Esophagus muscularis mucosa (tissue), 4 donors: Measurements from ENCODE around the gene CRISPLD2.

ENCODE experiments used
- EP300 ChIP-seq: sonication (generic); formaldehyde crosslinking; IDR thresholded peaks from one replicate; pipeline ENCODE4 v1.6.1; 2017; ENCODE audit warnings: antibody characterized with exemption
- POLR2A ChIP-seq: fragments of 450-650 bp; IDR thresholded peaks from one replicate; pipeline ENCODE4 v1.6.1; 2017; ENCODE audit warnings: antibody characterized with exemption, moderate library complexity, mild to moderate bottlenecking, low read depth
- POLR2AphosphoS5 ChIP-seq, 2 donors: sonication (generic); formaldehyde crosslinking; IDR thresholded peaks; one replicate each; pipeline ENCODE4 v1.6.1; 2017; ENCODE audit warnings: antibody characterized with exemption in 2 of 2
- TF ChIP-seq, protein P1 (sequence below), 3 experiments: fragments of 200-600 bp in 2 of 3; fragments of 450-650 bp in 1 of 3; sonication (generic) in 2 of 3; IDR thresholded peaks; one replicate each; pipeline ENCODE4 v1.5.1; 2017 to 2019; ENCODE audit warnings: antibody characterized with exemption in 3 of 3, mild to moderate bottlenecking in 2 of 3, moderate library complexity in 1 of 3

DNA sequence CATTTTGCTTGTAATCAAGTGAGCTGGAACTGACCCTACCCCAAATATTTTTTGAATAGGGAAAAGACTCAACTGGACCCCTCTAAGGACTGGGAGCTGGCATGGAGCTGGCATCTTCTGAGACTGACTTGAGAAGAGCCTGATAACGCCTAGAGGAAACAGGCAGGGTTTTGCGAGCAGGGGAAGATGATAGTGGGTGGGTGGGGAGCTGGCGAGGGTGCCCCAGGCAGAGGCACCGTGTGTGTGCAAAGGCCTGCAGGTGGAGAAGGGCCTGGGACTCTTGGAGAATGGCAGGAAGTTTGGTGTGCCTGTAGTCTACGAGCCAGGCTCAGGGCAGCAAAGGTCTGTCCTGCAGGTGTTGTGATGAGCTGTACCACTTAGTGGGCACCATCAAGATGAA is 4.1 kb downstream of the CRISPLD2 start:
- TF ChIP-seq EP300 (no peak), POLR2A (no peak), POLR2AphosphoS5 (IDR thresholded peaks at IDR 0.05) (no peak)
- TF ChIP-seq, protein P1, sequence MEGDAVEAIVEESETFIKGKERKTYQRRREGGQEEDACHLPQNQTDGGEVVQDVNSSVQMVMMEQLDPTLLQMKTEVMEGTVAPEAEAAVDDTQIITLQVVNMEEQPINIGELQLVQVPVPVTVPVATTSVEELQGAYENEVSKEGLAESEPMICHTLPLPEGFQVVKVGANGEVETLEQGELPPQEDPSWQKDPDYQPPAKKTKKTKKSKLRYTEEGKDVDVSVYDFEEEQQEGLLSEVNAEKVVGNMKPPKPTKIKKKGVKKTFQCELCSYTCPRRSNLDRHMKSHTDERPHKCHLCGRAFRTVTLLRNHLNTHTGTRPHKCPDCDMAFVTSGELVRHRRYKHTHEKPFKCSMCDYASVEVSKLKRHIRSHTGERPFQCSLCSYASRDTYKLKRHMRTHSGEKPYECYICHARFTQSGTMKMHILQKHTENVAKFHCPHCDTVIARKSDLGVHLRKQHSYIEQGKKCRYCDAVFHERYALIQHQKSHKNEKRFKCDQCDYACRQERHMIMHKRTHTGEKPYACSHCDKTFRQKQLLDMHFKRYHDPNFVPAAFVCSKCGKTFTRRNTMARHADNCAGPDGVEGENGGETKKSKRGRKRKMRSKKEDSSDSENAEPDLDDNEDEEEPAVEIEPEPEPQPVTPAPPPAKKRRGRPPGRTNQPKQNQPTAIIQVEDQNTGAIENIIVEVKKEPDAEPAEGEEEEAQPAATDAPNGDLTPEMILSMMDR (IDR thresholded peaks at IDR 0.05): no peak
